Mucosa of descending colon (tissue), 3 donors: Measurements from ENCODE around the gene DPP10. TPM values are rescaled to one million over a fixed set of nuclear protein-coding genes. Genes with fewer than 3 reads are reported as not detected.

ENCODE experiments used
- ATAC-seq: fragments of 200-7000 bp; cut with Tn5 transposase; one replicate; pipeline ENCODE4 v1.9.1; 2020; ENCODE audit warnings: mild to moderate bottlenecking, moderate library complexity
- DNase-seq, 3 donors: peaks; one replicate each; pipeline ENCODE4 v3.0.0-alpha.2; 2020
- H3K36me3 ChIP-seq: fragments of 200-600 bp; one replicate; pipeline ENCODE4 v1.8.0; 2021; ENCODE audit warnings: low read depth, mild to moderate bottlenecking
- H3K4me1 ChIP-seq: fragments of 200-600 bp; one replicate; pipeline ENCODE4 v1.8.0; 2021; ENCODE audit warnings: low read depth, mild to moderate bottlenecking
- H3K4me3 ChIP-seq: fragments of 200-600 bp; one replicate; pipeline ENCODE4 v1.8.0; 2021; ENCODE audit warnings: mild to moderate bottlenecking
- H3K9me3 ChIP-seq: fragments of 200-600 bp; one replicate; pipeline ENCODE4 v1.8.0; 2021; ENCODE audit warnings: mild to moderate bottlenecking
- CTCF ChIP-seq: fragments of 200-600 bp; IDR thresholded peaks from one replicate; pipeline ENCODE4 v1.8.0; 2022; ENCODE audit warnings: antibody characterized with exemption, mild to moderate bottlenecking
- intact Hi-C, 2 donors: fragments of 100-400 bp; cut with DNase I in 1 of 2; cut with micrococcal nuclease in 1 of 2; formaldehyde crosslinking; loops; one replicate each; pipeline versions ENCODE4 v1.11.0 to v1.11.1; 2022; cut with DNase I, micrococcal nuclease
- total RNA-seq, 3 donors: library from RNA; stranded (reverse); fragmentation: NEBNext Ultra II Directional in 2 of 3; extraction: Animal tissue kit (Norgen Biotek cat#: 25700) in 2 of 3; gene quantifications; one replicate each; pipeline versions ENCODE4 v1.2.1 to v1.2.4, GENCODE V29; 2021 to 2023
- donor health status: DM: no; HTN: no; CAD: no; lungs with moderate emphysema.
- donor health status: DM: no; HTN: no; CAD: no.
- donor health status: DM: no; HTN: yes; CAD: no.

DPP10 gene
- total RNA-seq, 3 donors from 2014 or later, result 6.3 to 12.2 (median 6.9) TPM

GRCh38 chr2:115654362-115654761 lies 1211.9 kb downstream of the DPP10 start:
- ATAC-seq, result no peak
- no peaks in the 10 kb centered on the region for H3K9me3 ChIP-seq
- no peak overlapping the region for H3K4me3 ChIP-seq
- no peaks in the 10 kb centered on the region for H3K4me1 ChIP-seq
- DNase-seq, result no peak
- no peaks in the 10 kb centered on the region for H3K36me3 ChIP-seq
- intact Hi-C loops, result no loop called here
- no peak for TF ChIP-seq CTCF

- DNase-seq (peak in 1 of 3 donors; percentile 20), ATAC-seq (no peak)
- Histone ChIP-seq H3K36me3 (no peaks in the 10 kb centered on the region), H3K4me3 (no peak overlapping the region), H3K9me3 (peaks cover 20% of the 10 kb centered on the region), H3K4me1 (no peaks in the 10 kb centered on the region)
- intact Hi-C loops, result no loop called here
- no peak for TF ChIP-seq CTCF
Observed at GRCh38 chr2:115678129-115678528, 1235.7 kb downstream of the DPP10 start.

- Histone ChIP-seq H3K4me1 (no peaks in the 10 kb centered on the region), H3K4me3 (no peak overlapping the region), H3K36me3 (no peaks in the 10 kb centered on the region), H3K9me3 (no peaks in the 10 kb centered on the region)
- DNase-seq (no peak), ATAC-seq (no peak)
- intact Hi-C loops, result no loop called here
- no peak for TF ChIP-seq CTCF
Observed at GRCh38 chr2:115684345-115684744, 1241.9 kb downstream of the DPP10 start.

GRCh38 chr2:115691409-115691808 lies 1249.0 kb downstream of the DPP10 start:
- TF ChIP-seq CTCF, result no peak
- H3K36me3 ChIP-seq, result no peaks in the 10 kb centered on the region
- no peaks in the 10 kb centered on the region for H3K9me3 ChIP-seq
- no peaks in the 10 kb centered on the region for H3K4me1 ChIP-seq
- H3K4me3 ChIP-seq, result no peak overlapping the region
- DNase-seq (no peak), ATAC-seq (no peak)
- intact Hi-C loops, result no loop called here

- ATAC-seq, result no peak
- no peaks in the 10 kb centered on the region for H3K36me3 ChIP-seq
Observed at GRCh38 chr2:115694651-115695050, 1252.2 kb downstream of the DPP10 start.

More at GRCh38 chr2:115694651-115695050, 1252.2 kb downstream of the DPP10 start:
- H3K9me3 ChIP-seq, result peaks cover 3% of the 10 kb centered on the region
- DNase-seq, result no peak
- TF ChIP-seq CTCF, result no peak
- H3K4me1 ChIP-seq, result no peaks in the 10 kb centered on the region
- H3K4me3 ChIP-seq, result no peak overlapping the region
- intact Hi-C loops, result no loop called here
